HCT116 (cell line): ENCODE measurements around the gene ADRM1.

Experiments
- CEBPB ChIP-seq: IDR thresholded peaks from 2 replicates; pipeline ENCODE4 v1.6.1; 2012; ENCODE audit warnings: low read depth
- EZH2phosphoT487 ChIP-seq: fragments of 200-600 bp; IDR thresholded peaks from 2 replicates; pipeline ENCODE4 v1.6.1; 2018; ENCODE audit warnings: antibody characterized with exemption, borderline replicate concordance
- POLR2A ChIP-seq: IDR thresholded peaks from 2 replicates; pipeline ENCODE4 v1.7.0; 2011; ENCODE audit warnings: borderline replicate concordance; ENCODE audit not compliant: insufficient read depth, insufficient read length; ENCODE audit errors: extremely low read depth
- POLR2AphosphoS5 ChIP-seq: IDR thresholded peaks from 2 replicates; pipeline ENCODE4 v1.6.1; 2011; ENCODE audit warnings: mild to moderate bottlenecking, low read depth, low read length, moderate library complexity
- TF ChIP-seq, protein P1 (sequence below), 3 experiments: fragments of 200-600 bp in 1 of 3; sonication (generic) in 1 of 3; IDR thresholded peaks in 2 of 3; conservative IDR thresholded peaks in 1 of 3; 2 replicates each; pipeline ENCODE4 v1.5.1; 2012 to 2017; ENCODE audit warnings: low read depth in 2 of 3, low read length in 2 of 3, antibody characterized with exemption in 1 of 3, borderline replicate concordance in 1 of 3, control low read depth in 1 of 3, mild to moderate bottlenecking in 1 of 3, mixed read lengths in 1 of 3, mixed run types in 1 of 3, moderate library complexity in 1 of 3; ENCODE audit not compliant: insufficient read depth in 1 of 3

DNA sequence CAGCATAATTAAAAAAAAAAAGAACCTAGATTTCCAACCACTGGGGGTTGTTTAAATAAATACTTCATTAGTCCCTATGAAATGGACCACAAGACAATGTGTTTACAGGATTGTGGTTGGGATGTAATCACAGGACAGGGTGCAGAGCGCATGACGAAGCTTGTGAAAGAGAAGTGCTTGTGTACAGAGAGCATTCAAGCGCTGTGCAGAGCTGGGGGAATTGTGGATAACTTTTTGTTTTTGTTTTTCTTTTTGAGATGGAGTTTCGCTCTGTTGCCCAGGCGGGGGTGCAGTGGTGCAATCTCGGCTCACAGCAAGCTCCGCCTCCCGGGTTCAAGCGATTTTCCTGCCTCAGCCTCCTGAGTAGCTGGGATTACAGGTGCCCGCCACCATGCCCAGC, 42.0 kb downstream of the ADRM1 start:
- TF ChIP-seq CEBPB: no peak
- no peak for TF ChIP-seq POLR2A
- TF ChIP-seq POLR2AphosphoS5: no peak
- no peak for TF ChIP-seq EZH2phosphoT487
- TF ChIP-seq, protein P1, sequence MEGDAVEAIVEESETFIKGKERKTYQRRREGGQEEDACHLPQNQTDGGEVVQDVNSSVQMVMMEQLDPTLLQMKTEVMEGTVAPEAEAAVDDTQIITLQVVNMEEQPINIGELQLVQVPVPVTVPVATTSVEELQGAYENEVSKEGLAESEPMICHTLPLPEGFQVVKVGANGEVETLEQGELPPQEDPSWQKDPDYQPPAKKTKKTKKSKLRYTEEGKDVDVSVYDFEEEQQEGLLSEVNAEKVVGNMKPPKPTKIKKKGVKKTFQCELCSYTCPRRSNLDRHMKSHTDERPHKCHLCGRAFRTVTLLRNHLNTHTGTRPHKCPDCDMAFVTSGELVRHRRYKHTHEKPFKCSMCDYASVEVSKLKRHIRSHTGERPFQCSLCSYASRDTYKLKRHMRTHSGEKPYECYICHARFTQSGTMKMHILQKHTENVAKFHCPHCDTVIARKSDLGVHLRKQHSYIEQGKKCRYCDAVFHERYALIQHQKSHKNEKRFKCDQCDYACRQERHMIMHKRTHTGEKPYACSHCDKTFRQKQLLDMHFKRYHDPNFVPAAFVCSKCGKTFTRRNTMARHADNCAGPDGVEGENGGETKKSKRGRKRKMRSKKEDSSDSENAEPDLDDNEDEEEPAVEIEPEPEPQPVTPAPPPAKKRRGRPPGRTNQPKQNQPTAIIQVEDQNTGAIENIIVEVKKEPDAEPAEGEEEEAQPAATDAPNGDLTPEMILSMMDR (IDR thresholded peaks at IDR 0.05 in 2 of 3, conservative IDR thresholded peaks at IDR 0.05 in 1 of 3; ENCODE audit: borderline replicate concordance in 1 of 3, insufficient read depth in 1 of 3, low read depth in 2 of 3, low read length in 2 of 3): no peak
